ENCODE data around the gene NOL11.

The NOL11 gene

GRCh38 chr17:67717624-67718324, at the start of gene NOL11:
Gene NOL11, plus strand, starts transcription at chr17:67717936. Its CDS starts 12 bp downstream, at chr17:67717948.
- peak; percentile 92 for TF ChIP-seq CTCF (IDR thresholded peaks at IDR 0.05; ENCODE audit: borderline replicate concordance, insufficient read depth, low read depth, low read length)
- peak within 1 kb of the TSS; percentile 77 for H3K4me3 ChIP-seq (ENCODE audit: low read depth, low read length)

GRCh38 chr17:67671493-67671892, 46.2 kb upstream of the NOL11 start:
- no peak overlapping the region for H3K4me3 ChIP-seq (ENCODE audit: low read depth, low read length)
- no peak for TF ChIP-seq CTCF (IDR thresholded peaks at IDR 0.05; ENCODE audit: borderline replicate concordance, insufficient read depth, low read depth, low read length)

GRCh38 chr17:67672592-67673335, 45.0 kb upstream of the NOL11 start:
- no peak overlapping the region for H3K4me3 ChIP-seq (ENCODE audit: low read depth, low read length)
- TF ChIP-seq CTCF (IDR thresholded peaks at IDR 0.05; ENCODE audit: borderline replicate concordance, insufficient read depth, low read depth, low read length) = no peak

GRCh38 chr17:67675481-67675880, 42.3 kb upstream of the NOL11 start:
- no peak overlapping the region for H3K4me3 ChIP-seq (ENCODE audit: low read depth, low read length)
- TF ChIP-seq CTCF (IDR thresholded peaks at IDR 0.05; ENCODE audit: borderline replicate concordance, insufficient read depth, low read depth, low read length) = no peak

GRCh38 chr17:67676305-67676704, 41.4 kb upstream of the NOL11 start:
- no peak overlapping the region for H3K4me3 ChIP-seq (ENCODE audit: low read depth, low read length)

GRCh38 chr17:67678414-67678813, 39.3 kb upstream of the NOL11 start:
- H3K4me3 ChIP-seq (ENCODE audit: low read depth, low read length) = no peak overlapping the region
- no peak for TF ChIP-seq CTCF (IDR thresholded peaks at IDR 0.05; ENCODE audit: borderline replicate concordance, insufficient read depth, low read depth, low read length)

More at GRCh38 chr17:67676305-67676704, 41.4 kb upstream of the NOL11 start:
- no peak for TF ChIP-seq CTCF (IDR thresholded peaks at IDR 0.05; ENCODE audit: borderline replicate concordance, insufficient read depth, low read depth, low read length)

GRCh38 chr17:67679225-67679624, 38.5 kb upstream of the NOL11 start:
- no peak overlapping the region for H3K4me3 ChIP-seq (ENCODE audit: low read depth, low read length)
- no peak for TF ChIP-seq CTCF (IDR thresholded peaks at IDR 0.05; ENCODE audit: borderline replicate concordance, insufficient read depth, low read depth, low read length)

Measured in GM12875 (cell line).